GM21717 (cell line): ENCODE measurements around the gene FPR2.
"Not testable (repeated sequence)": the region's sequence is repeated elsewhere in the genome, so short reads cannot be mapped to it uniquely, and the experiment has no call there.

ENCODE experiments used
- ATAC-seq: cut with Tn5 transposase; IDR thresholded peaks from one replicate; pipeline ENCODE4 v1.9.1; 2021; ENCODE audit warnings: mild to moderate bottlenecking, moderate library complexity; ENCODE audit not compliant: unreplicated experiment

FPR2 gene

DNA sequence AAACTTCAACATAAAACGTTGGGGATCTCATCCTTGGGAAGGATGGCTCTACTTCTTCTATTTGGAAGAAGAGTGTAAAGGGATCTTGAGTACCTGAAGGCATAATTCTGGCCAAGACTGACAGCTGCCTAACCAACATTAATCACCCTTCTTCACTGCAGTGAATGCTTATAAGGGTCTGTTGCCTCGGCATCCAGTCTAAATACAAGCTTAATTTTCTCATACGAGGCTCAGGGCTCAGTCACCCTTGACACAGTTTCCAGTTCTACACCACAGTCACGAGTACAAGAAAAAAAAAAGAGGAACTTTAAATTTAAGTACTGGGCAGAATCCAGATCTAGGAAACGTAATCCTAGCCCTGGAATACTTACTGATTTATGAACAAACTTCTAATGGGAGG lies 43.0 kb downstream of the FPR2 start:
- ATAC-seq, result no peak

DNA sequence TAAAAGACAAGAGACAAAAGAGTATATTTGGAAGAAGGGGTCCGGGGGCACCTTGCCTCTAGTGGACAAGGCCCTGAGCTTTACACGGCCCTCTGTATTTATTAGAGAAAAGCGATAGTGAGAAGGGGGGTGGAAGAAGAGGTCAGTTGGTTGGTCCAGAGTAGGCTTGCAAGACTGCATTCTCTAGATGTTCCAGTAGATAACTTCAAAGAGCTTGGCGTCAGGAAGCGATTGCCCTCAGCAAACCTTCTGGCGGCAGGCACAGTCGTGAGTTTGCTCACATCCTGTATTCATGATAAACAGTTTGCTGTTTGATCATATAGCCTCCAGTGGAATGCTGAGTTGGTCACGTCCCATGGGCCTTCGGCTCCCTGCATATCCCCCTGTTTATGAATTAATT lies 43.8 kb downstream of the FPR2 start:
- not testable (repeated sequence) for ATAC-seq

- not testable (repeated sequence) for ATAC-seq
Measured at GRCh38 chr19:51805396-51805795, 44.4 kb downstream of the FPR2 start.

DNA sequence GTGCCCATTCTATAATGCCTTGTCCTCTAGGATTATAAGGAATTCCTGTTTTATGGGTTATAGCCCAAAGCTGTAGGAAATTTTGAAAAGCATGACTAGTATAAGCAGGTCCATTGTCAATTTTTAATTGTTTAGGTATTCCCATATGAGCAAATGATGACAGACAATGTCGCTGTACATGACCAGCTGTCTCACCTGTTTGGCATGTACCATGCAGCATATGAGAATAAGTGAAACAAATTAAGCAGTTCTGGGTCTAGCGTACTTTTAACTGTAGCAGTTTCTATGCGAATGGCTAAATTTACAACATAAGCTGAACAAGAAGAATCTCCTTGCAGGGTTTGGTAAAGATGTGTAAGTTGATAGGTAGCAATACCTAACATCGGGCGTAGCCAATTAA lies 45.6 kb downstream of the FPR2 start:
- ATAC-seq, result not testable (repeated sequence)

DNA sequence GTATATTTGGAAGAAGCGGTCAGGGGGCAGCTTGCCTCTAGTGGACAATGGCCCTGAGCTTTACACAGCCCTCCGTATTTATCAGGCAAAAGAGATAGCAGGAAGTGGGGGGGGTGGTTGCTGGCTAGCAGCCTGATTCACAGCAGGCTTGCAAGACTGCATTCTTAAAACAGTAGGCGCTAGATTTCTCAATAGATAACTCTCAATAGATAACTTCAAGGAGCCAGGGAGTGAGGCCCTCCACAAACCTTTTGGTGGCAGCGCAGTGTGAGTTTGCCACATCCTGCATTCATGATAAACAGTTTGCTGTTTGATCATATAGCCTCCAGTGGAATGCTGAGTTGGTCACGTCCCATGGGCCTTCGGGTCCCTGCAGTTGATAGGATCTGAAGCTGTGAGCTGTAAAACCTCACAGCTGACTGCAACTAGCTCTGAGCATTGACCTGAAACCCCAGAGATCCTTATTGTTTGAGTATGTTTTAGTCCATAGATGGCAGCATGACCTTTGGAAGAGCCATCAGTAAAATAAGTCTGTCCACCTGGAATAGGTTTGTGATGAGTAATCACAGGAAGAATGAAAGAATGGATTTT lies 46.2 kb downstream of the FPR2 start:
- ATAC-seq, result no peak

- no peak for ATAC-seq
Measured at GRCh38 chr19:51807925-51808324, 46.9 kb downstream of the FPR2 start.

- no peak for ATAC-seq
Measured at GRCh38 chr19:51808333-51808986, 47.5 kb downstream of the FPR2 start.

- no peak for ATAC-seq
Measured at GRCh38 chr19:51809787-51810186, 48.8 kb downstream of the FPR2 start.

GRCh38 chr19:51810223-51810622 lies 49.2 kb downstream of the FPR2 start:
- no peak for ATAC-seq

GRCh38 chr19:51811344-51811743 lies 50.4 kb downstream of the FPR2 start:
- ATAC-seq, result no peak

- no peak for ATAC-seq
Measured at GRCh38 chr19:51815043-51815442, 54.1 kb downstream of the FPR2 start.

- ATAC-seq, result no peak
Measured at GRCh38 chr19:51816711-51817110, 55.7 kb downstream of the FPR2 start.

GRCh38 chr19:51820011-51820410 lies 59.0 kb downstream of the FPR2 start:
- ATAC-seq, result no peak
